ENCODE results near the gene DDR2.

The DDR2 gene

GRCh38 chr1:162661336-162661735 lies 29.1 kb downstream of the DDR2 start:
- Histone ChIP-seq H3K4me1 (ENCODE audit: low read length) (peaks cover 9% of the 10 kb centered on the region; the same call in 1 of the 2 replicates), H2AFZ (ENCODE audit: low read length) (no peak overlapping the region), H3K9ac (ENCODE audit: low read length) (no peak overlapping the region), H3K27ac (ENCODE audit: low read length) (no peak overlapping the region), H3K36me3 (replicated peaks; ENCODE audit: insufficient read depth, low read length) (no peaks in the 10 kb centered on the region), H3K27me3 (replicated peaks; ENCODE audit: insufficient read depth, low read length) (no peaks in the 10 kb centered on the region), H3K4me3 (ENCODE audit: low read length) (no peak overlapping the region), H3F3A (ENCODE audit: insufficient read depth, low read length) (no peaks in the 10 kb centered on the region), H3K4me2 (ENCODE audit: low read depth, low read length) (no peak overlapping the region), H4K20me1 (ENCODE audit: insufficient read depth, low read length) (no peaks in the 10 kb centered on the region), H3K9me3 (replicated peaks; ENCODE audit: insufficient read depth, low read length) (no peaks in the 10 kb centered on the region), H3K9me2 (replicated peaks; ENCODE audit: insufficient read depth, low read length) (no peaks in the 10 kb centered on the region), H3K79me2 (ENCODE audit: low read length) (no peaks in the 10 kb centered on the region)
- TF ChIP-seq EZH2phosphoT487 (IDR thresholded peaks at IDR 0.05; ENCODE audit: low read length) (no peak), EZH2 (optimal IDR thresholded peaks at IDR 0.05; ENCODE audit: low read depth, low read length) (no peak), CTCF (IDR thresholded peaks at IDR 0.05; ENCODE audit: low read length) (no peak)
- DNase-seq = no peak

GRCh38 chr1:162662013-162662412 lies 29.7 kb downstream of the DDR2 start:
- peaks cover 9% of the 10 kb centered on the region; the same call in 1 of the 2 replicates for H3K4me1 ChIP-seq (ENCODE audit: low read length)
- no peaks in the 10 kb centered on the region for H3K9me3 ChIP-seq (replicated peaks; ENCODE audit: insufficient read depth, low read length)
- no peak overlapping the region for H2AFZ ChIP-seq (ENCODE audit: low read length)
- no peak overlapping the region for H3K9ac ChIP-seq (ENCODE audit: low read length)
- no peaks in the 10 kb centered on the region for H3K27me3 ChIP-seq (replicated peaks; ENCODE audit: insufficient read depth, low read length)
- H3K4me3 ChIP-seq (ENCODE audit: low read length) = no peak overlapping the region
- H3F3A ChIP-seq (ENCODE audit: insufficient read depth, low read length) = no peaks in the 10 kb centered on the region
- TF ChIP-seq EZH2phosphoT487 (IDR thresholded peaks at IDR 0.05; ENCODE audit: low read length) = no peak
- no peak for TF ChIP-seq CTCF (IDR thresholded peaks at IDR 0.05; ENCODE audit: low read length)
- no peaks in the 10 kb centered on the region for H4K20me1 ChIP-seq (ENCODE audit: insufficient read depth, low read length)
- no peak overlapping the region for H3K27ac ChIP-seq (ENCODE audit: low read length)
- no peaks in the 10 kb centered on the region for H3K79me2 ChIP-seq (ENCODE audit: low read length)
- no peaks in the 10 kb centered on the region for H3K36me3 ChIP-seq (replicated peaks; ENCODE audit: insufficient read depth, low read length)
- no peaks in the 10 kb centered on the region for H3K9me2 ChIP-seq (replicated peaks; ENCODE audit: insufficient read depth, low read length)
- no peak overlapping the region for H3K4me2 ChIP-seq (ENCODE audit: low read depth, low read length)
- DNase-seq = no peak

GRCh38 chr1:162663086-162663485 lies 30.8 kb downstream of the DDR2 start:
- Histone ChIP-seq H3K27ac (ENCODE audit: low read length) (no peak overlapping the region), H3K4me3 (ENCODE audit: low read length) (no peak overlapping the region), H3K9me3 (replicated peaks; ENCODE audit: insufficient read depth, low read length) (no peaks in the 10 kb centered on the region), H2AFZ (ENCODE audit: low read length) (no peak overlapping the region), H3K27me3 (replicated peaks; ENCODE audit: insufficient read depth, low read length) (no peaks in the 10 kb centered on the region), H3F3A (ENCODE audit: insufficient read depth, low read length) (no peaks in the 10 kb centered on the region), H3K79me2 (ENCODE audit: low read length) (no peaks in the 10 kb centered on the region), H3K9me2 (replicated peaks; ENCODE audit: insufficient read depth, low read length) (no peaks in the 10 kb centered on the region), H3K36me3 (replicated peaks; ENCODE audit: insufficient read depth, low read length) (no peaks in the 10 kb centered on the region), H3K4me1 (ENCODE audit: low read length) (peaks cover 9% of the 10 kb centered on the region; the same call in 1 of the 2 replicates), H3K9ac (ENCODE audit: low read length) (no peak overlapping the region), H4K20me1 (ENCODE audit: insufficient read depth, low read length) (no peaks in the 10 kb centered on the region), H3K4me2 (ENCODE audit: low read depth, low read length) (no peak overlapping the region)
- TF ChIP-seq EZH2phosphoT487 (IDR thresholded peaks at IDR 0.05; ENCODE audit: low read length) (no peak), EZH2 (optimal IDR thresholded peaks at IDR 0.05; ENCODE audit: low read depth, low read length) (no peak), CTCF (IDR thresholded peaks at IDR 0.05; ENCODE audit: low read length) (no peak)
- DNase-seq = no peak
